ENCODE data around the gene ZNF526.
A peak's percentile ranks its signal among the peaks of the same experiment; 100 is the strongest.

ZNF526 gene

GRCh38 chr19:42174958-42175734 lies 45.0 kb upstream of the ZNF526 start:
- no peak overlapping the region for H3K4me3 ChIP-seq (ENCODE audit: low read depth, low read length)
- no peak for TF ChIP-seq POLR2A (IDR thresholded peaks at IDR 0.05; ENCODE audit: extremely low read depth, insufficient read length)
- TF ChIP-seq MAX (IDR thresholded peaks at IDR 0.05; ENCODE audit: low read depth, low read length): no peak
- TF ChIP-seq CTCF (IDR thresholded peaks at IDR 0.05; ENCODE audit: low read depth, low read length): no peak
- no peak for TF ChIP-seq MYC (IDR thresholded peaks at IDR 0.05; ENCODE audit: low read depth, low read length)
- no peak for DNase-seq (ENCODE audit: low read depth)

GRCh38 chr19:42175952-42176648 lies 44.0 kb upstream of the ZNF526 start:
- DNase-seq (ENCODE audit: low read depth): no peak
- no peak overlapping the region for H3K4me3 ChIP-seq (ENCODE audit: low read depth, low read length)
- TF ChIP-seq CTCF (IDR thresholded peaks at IDR 0.05; ENCODE audit: low read depth, low read length) (no peak), MAX (IDR thresholded peaks at IDR 0.05; ENCODE audit: low read depth, low read length) (no peak), POLR2A (IDR thresholded peaks at IDR 0.05; ENCODE audit: extremely low read depth, insufficient read length) (no peak), MYC (IDR thresholded peaks at IDR 0.05; ENCODE audit: low read depth, low read length) (no peak)

- no peak overlapping the region for H3K4me3 ChIP-seq (ENCODE audit: low read depth, low read length)
- no peak for DNase-seq (ENCODE audit: low read depth)
- no peak for TF ChIP-seq MAX (IDR thresholded peaks at IDR 0.05; ENCODE audit: low read depth, low read length)
These were observed 43.5 kb upstream of the ZNF526 start for GRCh38 chr19:42176649-42176989.

- no peak for TF ChIP-seq MAX (IDR thresholded peaks at IDR 0.05; ENCODE audit: low read depth, low read length)
- TF ChIP-seq CTCF (IDR thresholded peaks at IDR 0.05; ENCODE audit: low read depth, low read length): no peak
- no peak for TF ChIP-seq POLR2A (IDR thresholded peaks at IDR 0.05; ENCODE audit: extremely low read depth, insufficient read length)
- TF ChIP-seq MYC (IDR thresholded peaks at IDR 0.05; ENCODE audit: low read depth, low read length): no peak
- DNase-seq (ENCODE audit: low read depth): peak; percentile 83
- no peak overlapping the region for H3K4me3 ChIP-seq (ENCODE audit: low read depth, low read length)
These were observed 43.0 kb upstream of the ZNF526 start for GRCh38 chr19:42176990-42177685.

- no peak for TF ChIP-seq MAX (IDR thresholded peaks at IDR 0.05; ENCODE audit: low read depth, low read length)
- no peak for TF ChIP-seq POLR2A (IDR thresholded peaks at IDR 0.05; ENCODE audit: extremely low read depth, insufficient read length)
- TF ChIP-seq CTCF (IDR thresholded peaks at IDR 0.05; ENCODE audit: low read depth, low read length): no peak
- TF ChIP-seq MYC (IDR thresholded peaks at IDR 0.05; ENCODE audit: low read depth, low read length): no peak
- no peak overlapping the region for H3K4me3 ChIP-seq (ENCODE audit: low read depth, low read length)
These were observed 42.5 kb upstream of the ZNF526 start for GRCh38 chr19:42177686-42178019.

More at GRCh38 chr19:42177686-42178019, 42.5 kb upstream of the ZNF526 start:
- no peak for DNase-seq (ENCODE audit: low read depth)

Data from NB4 (cell line).